RCC 7860 (cell line): ENCODE data around the gene MYO1C.
"Not testable (repeated sequence)": the region's sequence is repeated elsewhere in the genome, so short reads cannot be mapped to it uniquely, and the experiment has no call there.

ENCODE experiments used
- DNase-seq: peaks from one replicate; pipeline ENCODE4 v3.0.0-alpha.2; 2015; ENCODE audit warnings: low spot score
- FAIRE-seq: peaks from 2 replicates; lab custom pipeline; 2012; peaks lifted over from hg19 to GRCh38; lab: Jason Lieb, UNC

The MYO1C gene

GRCh38 chr17:1469231-1469852 is 23.1 kb downstream of the MYO1C start:
- DNase-seq (no peak), FAIRE-seq (no peak)

GRCh38 chr17:1467898-1468492 is 24.5 kb downstream of the MYO1C start:
- no peak for DNase-seq

GRCh38 chr17:1467258-1467657 is 25.2 kb downstream of the MYO1C start:
- FAIRE-seq (no peak), DNase-seq (no peak)

More at GRCh38 chr17:1467898-1468492, 24.5 kb downstream of the MYO1C start:
- FAIRE-seq, result no peak

- FAIRE-seq (no peak), DNase-seq (no peak)
Observed at GRCh38 chr17:1464186-1464585, 28.3 kb downstream of the MYO1C start.

GRCh38 chr17:1462164-1463112 is 30.0 kb downstream of the MYO1C start:
- no peak for DNase-seq
- FAIRE-seq, result no peak

DNA sequence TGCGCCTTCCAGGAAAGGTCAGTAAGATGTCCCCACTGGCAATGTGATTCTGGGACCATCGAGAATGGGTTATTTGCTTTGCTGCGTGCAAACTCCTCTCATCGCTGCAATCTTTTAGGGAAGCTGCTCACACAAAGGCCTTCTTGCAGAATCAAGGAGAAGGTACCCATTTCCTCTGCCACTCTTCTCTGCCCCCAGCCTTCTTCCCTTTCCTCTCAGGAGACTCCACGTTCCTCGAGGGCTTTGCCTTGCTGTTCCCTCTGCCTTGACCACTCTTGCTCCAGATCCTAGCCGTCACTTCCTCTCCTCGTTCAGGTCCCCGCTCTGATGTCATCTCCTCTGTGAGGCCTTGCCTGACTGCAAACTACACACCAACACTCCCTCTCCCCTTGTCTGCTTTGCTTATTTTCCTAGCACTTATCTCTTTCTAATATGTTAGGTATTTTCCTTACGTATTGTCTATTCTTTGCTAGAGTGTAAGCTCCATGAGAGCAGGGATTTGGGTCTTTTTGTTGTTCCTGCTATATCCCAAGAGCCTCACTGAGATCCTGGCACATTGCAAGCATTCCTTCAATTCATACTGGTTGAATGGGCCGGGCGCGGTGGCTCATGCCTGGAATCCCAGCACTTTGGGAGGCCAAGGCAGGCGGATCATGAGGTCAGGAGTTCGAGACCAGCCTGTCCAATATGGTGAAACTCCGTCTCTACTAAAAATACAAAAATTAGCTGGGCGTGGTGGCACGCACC is 31.1 kb downstream of the MYO1C start:
- no peak for FAIRE-seq

DNA sequence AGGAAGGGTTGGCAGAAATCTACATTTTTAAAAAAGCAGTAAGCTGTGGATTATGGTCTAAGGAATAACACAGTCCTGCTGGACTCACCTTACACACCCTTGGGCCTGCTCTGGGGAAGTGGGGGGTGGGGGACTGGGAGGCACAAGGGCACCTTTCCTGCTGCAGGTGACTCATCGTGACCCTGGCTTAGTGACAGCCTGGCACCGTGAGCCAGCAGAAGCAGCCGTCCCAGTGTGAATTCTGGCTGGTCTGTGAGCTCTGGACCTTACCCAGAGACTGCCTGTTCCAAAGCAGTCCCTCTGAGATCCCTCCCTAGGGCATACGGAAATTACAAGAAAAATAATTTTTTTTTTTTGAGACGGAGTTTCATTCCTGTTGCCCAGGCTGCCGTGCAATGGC is 32.3 kb downstream of the MYO1C start:
- FAIRE-seq, result no peak
- peak; percentile 53 for DNase-seq

More for the DNA sequence above, 31.1 kb downstream of the MYO1C start:
- DNase-seq, result no peak

GRCh38 chr17:1455797-1456599 is 36.5 kb downstream of the MYO1C start, which contains the start of gene CRK:
Gene CRK (minus strand): TSS chr17:1456232. CDS start chr17:1456117, 115 bp downstream.
- DNase-seq (peak; percentile 79), FAIRE-seq (no peak)

DNA sequence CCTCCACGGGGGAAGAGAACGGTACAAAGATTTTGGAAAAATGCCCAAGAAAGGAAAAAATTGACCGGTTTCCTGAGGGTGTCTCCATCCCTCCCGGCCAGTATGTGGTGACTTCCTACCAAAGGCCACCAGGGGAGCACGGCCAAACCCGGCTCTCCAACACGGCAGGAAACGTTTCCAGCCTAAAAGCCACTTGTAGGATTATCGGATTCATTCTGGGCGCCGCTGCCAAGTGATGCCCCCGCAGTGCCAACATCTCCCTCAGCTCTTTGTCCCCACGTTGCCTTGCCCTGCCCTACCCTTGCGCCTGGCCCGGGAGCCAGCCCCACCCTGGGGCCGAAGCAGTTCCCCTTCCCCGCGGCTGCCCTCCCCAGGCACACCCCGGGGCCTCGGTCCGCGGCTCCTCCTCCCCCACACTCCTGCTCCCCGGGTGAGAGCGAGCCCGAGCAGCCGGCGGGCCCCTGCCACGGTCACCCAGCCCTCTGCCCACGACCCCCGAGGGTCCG is 37.1 kb downstream of the MYO1C start:
- DNase-seq (peak; percentile 55), FAIRE-seq (no peak)

- DNase-seq (no peak), FAIRE-seq (no peak)
Observed at GRCh38 chr17:1454541-1454940, 37.9 kb downstream of the MYO1C start.

DNA sequence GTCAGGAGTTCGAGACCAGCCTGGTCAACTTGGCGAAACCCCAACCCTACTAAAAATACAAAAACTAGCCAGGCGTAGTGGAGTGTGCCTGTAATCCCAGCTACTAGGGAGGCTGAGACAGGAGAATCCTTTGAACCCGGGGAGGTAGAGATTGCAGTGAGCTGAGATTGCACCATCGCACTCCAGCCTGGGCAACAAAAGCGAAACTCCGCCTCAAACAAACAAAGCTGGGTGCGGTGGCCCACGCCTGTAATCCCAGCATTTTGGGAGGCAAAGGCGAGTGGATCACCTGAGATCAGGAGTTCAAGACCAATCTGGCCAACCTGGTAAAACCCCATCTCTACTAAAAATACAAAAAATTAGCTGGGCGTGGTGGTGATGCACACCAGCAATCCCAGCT is 38.8 kb downstream of the MYO1C start:
- FAIRE-seq, DNase-seq: not testable (repeated sequence)

DNA sequence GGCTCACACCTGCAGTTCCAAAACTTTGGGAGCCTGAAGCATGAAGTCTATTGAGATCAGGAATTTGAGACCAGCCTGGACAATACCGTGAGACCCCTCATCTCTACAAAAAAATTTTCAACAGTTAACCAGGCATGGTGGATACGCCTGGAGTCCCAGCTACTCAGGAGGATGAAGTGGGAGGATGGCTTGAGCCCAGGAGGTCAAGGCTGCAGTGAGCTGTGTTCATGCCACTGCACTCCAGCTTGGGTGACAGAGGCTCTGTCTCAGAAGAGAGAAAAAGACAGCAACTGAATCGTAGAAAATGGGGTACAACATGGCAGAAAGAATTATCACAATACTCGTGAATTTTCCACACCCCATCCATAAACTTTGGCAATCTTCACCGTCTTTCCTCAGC is 39.6 kb downstream of the MYO1C start:
- no peak for FAIRE-seq

DNA sequence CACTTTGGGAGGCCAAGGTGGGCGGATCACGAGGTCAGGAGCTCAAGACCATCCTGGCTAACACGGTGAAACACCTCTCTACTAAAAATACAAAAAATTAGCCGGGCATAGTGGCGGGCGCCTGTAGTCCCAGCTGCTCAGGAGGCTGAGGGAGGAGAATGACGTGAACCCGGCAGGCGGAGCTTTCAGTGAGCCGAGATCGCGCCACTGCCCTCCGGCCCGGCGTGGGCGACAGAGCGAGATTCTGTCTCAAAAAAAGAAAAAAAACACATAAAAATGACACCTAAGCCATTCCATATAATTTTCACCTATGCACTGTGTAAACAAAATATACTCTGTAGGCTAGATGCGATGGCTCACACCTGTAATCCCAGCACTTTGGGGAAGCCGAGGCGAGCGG is 42.2 kb downstream of the MYO1C start:
- not testable (repeated sequence) for FAIRE-seq

More for the DNA sequence above, 39.6 kb downstream of the MYO1C start:
- DNase-seq, result no peak

GRCh38 chr17:1449412-1449967 is 43.0 kb downstream of the MYO1C start:
- FAIRE-seq, result no peak
- no peak for DNase-seq

More for the DNA sequence above, 42.2 kb downstream of the MYO1C start:
- DNase-seq, result not testable (repeated sequence)

DNA sequence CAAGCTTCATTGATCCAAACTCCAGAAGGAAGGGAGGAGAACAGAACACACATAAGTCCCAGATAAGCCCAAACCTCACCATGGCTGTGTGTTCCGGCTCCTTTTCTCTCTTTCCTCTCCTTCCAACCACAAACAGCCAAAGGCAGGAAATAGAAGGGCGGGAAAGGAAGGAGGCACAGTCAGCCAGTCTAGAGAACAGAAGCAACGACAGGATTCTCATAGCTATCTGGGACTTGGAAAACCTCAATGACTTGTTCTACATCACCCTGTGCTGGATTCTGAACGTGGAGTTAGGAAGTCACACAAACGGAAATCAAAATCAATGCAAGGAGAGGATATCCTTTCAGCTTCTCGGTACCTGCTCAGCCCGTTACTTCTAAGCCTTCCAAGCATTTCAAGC is 45.4 kb downstream of the MYO1C start:
- DNase-seq (no peak), FAIRE-seq (no peak)

DNA sequence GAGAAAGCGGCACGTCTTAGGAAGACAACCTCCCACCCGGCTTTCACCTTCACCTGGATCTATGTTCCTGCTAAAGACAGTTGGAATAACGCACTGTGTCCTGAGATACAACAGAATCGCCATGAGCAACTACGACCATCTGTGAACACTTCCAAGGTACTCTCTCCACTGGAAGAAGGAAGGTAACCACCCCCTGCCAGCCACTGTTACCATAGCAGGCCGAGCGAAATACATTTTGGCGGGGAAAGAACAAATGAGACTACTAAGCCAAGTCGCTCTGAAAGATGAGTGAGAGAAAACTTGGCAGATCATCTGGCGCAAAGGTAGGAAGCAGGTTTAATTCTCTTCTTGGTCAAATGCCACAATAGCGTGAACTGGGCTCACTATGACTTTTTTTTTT is 46.3 kb downstream of the MYO1C start:
- no peak for DNase-seq
- no peak for FAIRE-seq

DNA sequence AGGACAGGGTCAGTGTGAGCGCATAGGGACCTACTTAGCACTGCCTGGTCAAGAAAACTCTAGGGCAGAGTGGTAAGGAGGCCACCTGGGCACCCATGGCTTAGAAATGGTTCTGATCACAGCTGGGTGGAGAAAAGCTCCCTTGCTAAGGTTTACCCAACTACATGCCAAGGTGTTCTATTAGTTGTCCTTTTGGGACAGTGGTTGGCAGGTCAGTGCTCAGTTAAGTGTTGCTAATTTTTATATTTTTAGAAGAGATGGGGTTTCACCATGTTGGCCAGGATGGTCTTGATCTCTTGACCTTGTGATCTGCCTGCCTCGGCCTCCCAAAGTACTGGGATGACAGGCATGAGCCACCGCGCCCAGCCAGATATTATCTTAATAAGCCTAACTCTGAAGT is 46.8 kb downstream of the MYO1C start:
- not testable (repeated sequence) for DNase-seq, FAIRE-seq

- FAIRE-seq, DNase-seq: not testable (repeated sequence)
Observed at GRCh38 chr17:1442721-1443120, 49.8 kb downstream of the MYO1C start.

GRCh38 chr17:1442187-1442586 is 50.3 kb downstream of the MYO1C start:
- FAIRE-seq (no peak), DNase-seq (no peak)
